ENCODE measurements around the gene CHIC1.
"Not testable (repeated sequence)": the region's sequence is repeated elsewhere in the genome, so short reads cannot be mapped to it uniquely, and the experiment has no call there.

Gene CHIC1

GRCh38 chrX:73707014-73707413, 144.0 kb downstream of the CHIC1 start:
- peaks cover 15% of the 10 kb centered on the region for H3K9me3 ChIP-seq (ENCODE audit: control insufficient read depth, low read length)
- not testable (repeated sequence) for H3K23ac ChIP-seq (ENCODE audit: low read length in 2 of 2); H2BK15ac ChIP-seq (ENCODE audit: low read depth, poor library complexity, severe bottlenecking); H3K79me1 ChIP-seq (replicated peaks; ENCODE audit: low read length, poor library complexity, severe bottlenecking); H3K4me3 ChIP-seq (ENCODE audit: insufficient read depth in 1 of 2, low read depth in 1 of 2, low read length in 2 of 2); H3K14ac ChIP-seq (ENCODE audit: low read length in 2 of 2); H3K27me3 ChIP-seq (ENCODE audit: control insufficient read depth in 1 of 2, insufficient read depth in 1 of 2, low read length in 2 of 2); H3K4ac ChIP-seq (ENCODE audit: low read depth in 1 of 2, low read length in 2 of 2); H2BK120ac ChIP-seq (ENCODE audit: low read depth, low read length); DNase-seq; H4K8ac ChIP-seq (ENCODE audit: low read length); H3K4me2 ChIP-seq (ENCODE audit: low read length, poor library complexity, severe bottlenecking); H3K27ac ChIP-seq (ENCODE audit: low read length, poor library complexity, severe bottlenecking); H2BK5ac ChIP-seq (ENCODE audit: low read depth, low read length, poor library complexity, severe bottlenecking); H3K36me3 ChIP-seq (ENCODE audit: control insufficient read depth in 1 of 2, insufficient read depth in 2 of 2, low read depth in 1 of 2, low read length in 2 of 2); H2BK12ac ChIP-seq (ENCODE audit: low read length in 2 of 2); H2AK5ac ChIP-seq (ENCODE audit: low read length, severe bottlenecking); H3K9ac ChIP-seq (ENCODE audit: low read length); H4K91ac ChIP-seq (ENCODE audit: low read length); H2AFZ ChIP-seq (ENCODE audit: low read depth, low read length); H3K18ac ChIP-seq (ENCODE audit: low read depth in 1 of 2, low read length in 2 of 2); H3K4me1 ChIP-seq (ENCODE audit: control insufficient read depth, insufficient read depth, low read depth, low read length)
- no CpG with 5 or more reads among the region's 1 CpG for WGBS

- Histone ChIP-seq H2BK120ac (ENCODE audit: low read depth, low read length) (no peak overlapping the region), H3K36me3 (ENCODE audit: control insufficient read depth in 1 of 2, insufficient read depth in 2 of 2, low read depth in 1 of 2, low read length in 2 of 2) (no peaks in the 10 kb centered on the region), H2BK15ac (ENCODE audit: low read depth, poor library complexity, severe bottlenecking) (no peak overlapping the region), H3K4ac (ENCODE audit: low read depth in 1 of 2, low read length in 2 of 2) (no peak overlapping the region), H3K27me3 (ENCODE audit: control insufficient read depth in 1 of 2, insufficient read depth in 1 of 2, low read length in 2 of 2) (peaks cover 0 to 29% of the 10 kb centered on the region in 2 experiments), H2BK12ac (ENCODE audit: low read length in 2 of 2) (no peak overlapping the region), H3K18ac (ENCODE audit: low read depth in 1 of 2, low read length in 2 of 2) (no peak overlapping the region), H3K27ac (ENCODE audit: low read length, poor library complexity, severe bottlenecking) (no peak overlapping the region), H3K4me3 (ENCODE audit: insufficient read depth in 1 of 2, low read depth in 1 of 2, low read length in 2 of 2) (no peak overlapping the region), H4K91ac (ENCODE audit: low read length) (no peak overlapping the region), H3K23ac (ENCODE audit: low read length in 2 of 2) (no peak overlapping the region), H3K79me1 (replicated peaks; ENCODE audit: low read length, poor library complexity, severe bottlenecking) (no peaks in the 10 kb centered on the region), H3K9ac (ENCODE audit: low read length) (no peak overlapping the region), H2AFZ (ENCODE audit: low read depth, low read length) (no peak overlapping the region), H2AK5ac (ENCODE audit: low read length, severe bottlenecking) (no peak overlapping the region), H3K14ac (ENCODE audit: low read length in 2 of 2) (no peak overlapping the region), H3K9me3 (ENCODE audit: control insufficient read depth, low read length) (peaks cover 12% of the 10 kb centered on the region), H3K4me2 (ENCODE audit: low read length, poor library complexity, severe bottlenecking) (no peak overlapping the region), H4K8ac (ENCODE audit: low read length) (no peak overlapping the region), H2BK5ac (ENCODE audit: low read depth, low read length, poor library complexity, severe bottlenecking) (no peak overlapping the region), H3K4me1 (ENCODE audit: control insufficient read depth, insufficient read depth, low read depth, low read length) (no peaks in the 10 kb centered on the region)
- WGBS: 38% methylated on average over 1 of the region's 2 CpGs
- DNase-seq: no peak
These were observed 165.6 kb downstream of the CHIC1 start for GRCh38 chrX:73728602-73729001.
